HepG2 (cell line): Measurements from ENCODE around the gene PAPOLB. TPM values are rescaled to one million over a fixed set of nuclear protein-coding genes. Genes with fewer than 3 reads are reported as not detected.

Experiments
- ATAC-seq: fragments of 200-7000 bp; cut with Tn5 transposase; 3 replicates; pipeline ENCODE4 v1.9.1; 2020; ENCODE audit warnings: mild to moderate bottlenecking, moderate library complexity
- BruUV-seq: library from RNA; stranded (reverse); fragments of 400-500 nt; replicated peaks from 2 replicates; lab custom pipeline; 2021; lab: Mats Ljungman, UMichigan
- CTCF ChIA-PET: fragments of 300-600 bp; formaldehyde crosslinking; extraction: SDS; loops from one replicate; lab custom pipeline; 2021; ENCODE audit warnings: low total read pairs, inconsistent platforms, low intra/inter-chr PET ratio; lab: Yijun Ruan, JAX
- POLR2A ChIA-PET: fragments of 350-600 bp; sonication (Branson Sonifier 250); formaldehyde crosslinking; loops from one replicate; lab custom pipeline; 2020; ENCODE audit warnings: antibody characterized with exemption, inconsistent platforms; lab: Yijun Ruan, JAX
- DNase-seq: peaks from one replicate; pipeline ENCODE4 v3.0.0-alpha.2; 2015; ENCODE audit warnings: low spot score
- FAIRE-seq: peaks from 3 replicates; lab custom pipeline; 2011; peaks lifted over from hg19 to GRCh38; lab: Jason Lieb, UNC
- H2AFZ ChIP-seq: one replicate; pipeline ENCODE4 v1.6.1; 2011; ENCODE audit warnings: low read length, inconsistent platforms
- H3K27ac ChIP-seq: fragments of 300-600 bp; 3 replicates; pipeline ENCODE4 v1.8.0; 2011; ENCODE audit warnings: mixed run types, mild to moderate bottlenecking, mixed read lengths, low read length, inconsistent platforms; ENCODE audit not compliant: insufficient read depth; ENCODE audit errors: extremely low read length
- H3K27me3 ChIP-seq, 2 experiments: fragments of 200-600 bp in 1 of 2; 2 replicates in 1 of 2; 3 replicates in 1 of 2; pipeline versions ENCODE4 v1.6.0 to v1.8.0; 2011; ENCODE audit warnings: low read length in 2 of 2, mild to moderate bottlenecking in 2 of 2, moderate library complexity in 2 of 2, inconsistent platforms in 1 of 2; ENCODE audit not compliant: insufficient read depth in 2 of 2, control insufficient read depth in 1 of 2
- H3K36me3 ChIP-seq, 2 experiments: fragments of 200-600 bp in 1 of 2; replicated peaks in 1 of 2; 2 replicates in 1 of 2; 3 replicates in 1 of 2; pipeline versions ENCODE4 v1.5.1 to v1.8.0; 2011; ENCODE audit warnings: low read length in 2 of 2, inconsistent platforms in 1 of 2; ENCODE audit not compliant: insufficient read depth in 2 of 2, control insufficient read depth in 1 of 2
- H3K4me1 ChIP-seq: 2 replicates; pipeline ENCODE4 v1.5.1; 2012; ENCODE audit warnings: low read length, inconsistent platforms; ENCODE audit not compliant: insufficient read depth
- H3K4me2 ChIP-seq: 2 replicates; pipeline ENCODE4 v1.6.0; 2011; ENCODE audit warnings: low read depth, low read length, inconsistent platforms
- H3K4me3 ChIP-seq, 3 experiments: fragments of 200-600 bp in 1 of 3; sonication (generic), shearing (Covaris generic) in 1 of 3; replicated peaks in 1 of 3; 2 replicates each; pipeline ENCODE4 v1.5.1; 2011 to 2016; ENCODE audit warnings: low read length in 3 of 3, inconsistent platforms in 2 of 3, low read depth in 2 of 3, mild to moderate bottlenecking in 2 of 3, control low read depth in 1 of 3, mixed read lengths in 1 of 3; ENCODE audit not compliant: insufficient read depth in 1 of 3
- H3K79me2 ChIP-seq: one replicate; pipeline ENCODE4 v1.6.1; 2011; ENCODE audit warnings: low read length, inconsistent platforms; ENCODE audit not compliant: insufficient read depth
- H3K9ac ChIP-seq: 2 replicates; pipeline ENCODE4 v1.6.0; 2011; ENCODE audit warnings: mild to moderate bottlenecking, low read depth, low read length, inconsistent platforms; ENCODE audit not compliant: insufficient read depth
- H3K9me3 ChIP-seq: 2 replicates; pipeline ENCODE4 v1.5.1; 2012; ENCODE audit warnings: mild to moderate bottlenecking, low read length
- H4K20me1 ChIP-seq: 2 replicates; pipeline ENCODE4 v1.6.0; 2011; ENCODE audit warnings: inconsistent platforms, mild to moderate bottlenecking, low read length, moderate library complexity; ENCODE audit not compliant: insufficient read depth
- RAD51 ChIP-seq: fragments of 450-650 bp; IDR thresholded peaks from 2 replicates; pipeline ENCODE4 v1.6.1; 2016; ENCODE audit warnings: borderline replicate concordance
- SOX13 ChIP-seq, 3 experiments: fragments of 450-650 bp in 1 of 3; sonication (generic) in 1 of 3; formaldehyde crosslinking in 1 of 3; IDR thresholded peaks in 2 of 3; conservative IDR thresholded peaks in 1 of 3; 2 replicates each; pipeline versions ENCODE4 v1.5.0 to v1.6.1; 2016 to 2020; ENCODE audit warnings: antibody characterized with exemption in 1 of 3, mild to moderate bottlenecking in 1 of 3, missing compliant biosample characterization in 1 of 3, missing genetic modification reagents in 1 of 3, moderate library complexity in 1 of 3
- ZBTB10 ChIP-seq: sonication (generic); formaldehyde crosslinking; IDR thresholded peaks from 2 replicates; pipeline ENCODE4 v1.4.0; 2020; ENCODE audit warnings: missing genetic modification reagents, borderline replicate concordance
- ZBTB40 ChIP-seq, 2 experiments: fragments of 450-650 bp in 1 of 2; sonication (generic) in 1 of 2; formaldehyde crosslinking in 1 of 2; IDR thresholded peaks; 2 replicates each; pipeline versions ENCODE4 v1.6.1 to v1.8.0; 2016 to 2022; ENCODE audit warnings: antibody characterized with exemption in 1 of 2, mild to moderate bottlenecking in 1 of 2, missing genetic modification reagents in 1 of 2
- ZNF121 ChIP-seq: sonication (generic); formaldehyde crosslinking; IDR thresholded peaks from 2 replicates; pipeline ENCODE4 v1.5.0; 2020; ENCODE audit warnings: mild to moderate bottlenecking, missing genetic modification reagents
- ZNF766 ChIP-seq: sonication (generic); formaldehyde crosslinking; IDR thresholded peaks from 2 replicates; pipeline ENCODE4 v1.5.0; 2020; ENCODE audit warnings: missing genetic modification reagents, borderline replicate concordance
- WGBS: methylation state at CpG from one replicate; pipeline ENCODE4 v1.1.6; 2017; ENCODE audit warnings: low lambda C conversion rate; 5-methylcytosine and 5-hydroxymethylcytosine counted together
- in situ Hi-C: cut with HindIII; loops from 2 replicates; pipeline ENCODE4 v1.10.0; 2017; ENCODE audit warnings: low pct_unique_long_range_greater_than_20kb; ENCODE audit not compliant: extremely low pct_ligation_motif_present
- intact Hi-C: fragments of 100-400 bp; cut with micrococcal nuclease; formaldehyde crosslinking; loops from one replicate; pipeline ENCODE4 v1.10.0; 2022; ENCODE audit not compliant: unreplicated experiment
- polyA plus RNA-seq, 8 experiments: library from polyadenylated mRNA; depleted of rRNA in 3 of 8; stranded (reverse) in 7 of 8; unstranded in 1 of 8; fragments of >200 nt; fragmentation: Illumina TruSeq in 4 of 8; extraction: Trizol in 4 of 8; gene quantifications; 2 replicates each; pipeline versions ENCODE4 v1.2.1 to v1.2.3, GENCODE V29; 2011 to 2016; ENCODE audit warnings: low read depth in 4 of 8, missing spikeins in 1 of 8, mixed read lengths in 1 of 8; ENCODE audit not compliant: insufficient read depth in 1 of 8
- total RNA-seq, 5 experiments: library from RNA; depleted of rRNA; stranded (reverse); fragments of >200 nt; fragmentation: Illumina TruSeq; extraction: Trizol; gene quantifications; 2 replicates each; pipeline ENCODE4 v1.2.3, GENCODE V29; 2016; ENCODE audit warnings: low read depth in 1 of 5
- TF ChIP-seq, protein P1 (sequence below): sonication (generic); formaldehyde crosslinking; conservative IDR thresholded peaks from 2 replicates; pipeline ENCODE4 v1.4.0; 2020; ENCODE audit warnings: mild to moderate bottlenecking, missing genetic modification reagents, moderate library complexity

PAPOLB gene
- total and polyA plus RNA-seq, 2 of the 13 experiments (the other 11 are each of a cell fraction or from before 2014, with no cell fraction given): not detected

DNA sequence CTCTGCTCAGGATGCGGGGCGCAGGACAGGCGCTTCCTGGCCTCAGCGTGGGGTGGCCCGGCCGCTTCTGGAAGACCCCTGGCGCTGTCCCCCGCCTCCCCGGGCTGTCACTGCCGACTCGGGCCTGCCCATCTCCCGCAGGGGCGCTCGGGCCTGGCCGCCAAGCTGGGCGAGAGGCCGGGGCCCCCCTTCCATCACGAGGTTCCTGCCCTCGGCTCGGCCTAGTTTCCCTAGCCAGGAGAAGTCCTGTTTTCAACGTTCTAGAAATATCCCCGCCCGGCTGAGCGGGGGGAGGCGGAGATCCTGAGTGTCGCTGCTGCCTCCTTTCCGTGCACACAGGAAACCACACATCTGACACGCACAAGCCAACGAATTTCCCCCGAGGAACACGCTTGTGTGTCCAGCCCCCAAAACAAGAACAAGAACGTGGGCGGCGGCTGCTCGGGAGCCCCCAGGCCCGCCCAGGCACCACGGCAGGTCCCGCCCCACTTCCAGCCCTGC, 52.7 kb downstream of the PAPOLB start:
- Histone ChIP-seq H3K79me2 (no peaks in the 10 kb centered on the region), H3K36me3 (no peaks in the 10 kb centered on the region), H3K4me3 (no peak overlapping the region), H4K20me1 (no peaks in the 10 kb centered on the region), H3K9ac (no peak overlapping the region), H3K27me3 (peaks cover 9 to 46% of the 10 kb centered on the region in 2 experiments; a peak in 3 of 5 replicates), H3K27ac (no peak overlapping the region), H3K9me3 (no peaks in the 10 kb centered on the region), H2AFZ (no peak overlapping the region), H3K4me1 (peaks cover 5% of the 10 kb centered on the region; the same call in 1 of the 2 replicates), H3K4me2 (no peak overlapping the region)
- BruUV-seq: no TSS peak
- DNase-seq: no peak
- POLR2A ChIA-PET: no interaction called here
- no peak for FAIRE-seq
- in situ Hi-C loops (no loop called here), intact Hi-C loops (no loop called here)
- CTCF ChIA-PET: no interaction called here
- 76% methylated on average over 18 of the region's 38 CpGs for WGBS
- ATAC-seq: no peak
- no peak for TF ChIP-seq SOX13 (IDR thresholded peaks at IDR 0.05)
- no peak for TF ChIP-seq SOX13 (CRISPR knock-in tag; conservative IDR thresholded peaks at IDR 0.05 in 1 of 2, IDR thresholded peaks at IDR 0.05 in 1 of 2)
- no peak for TF ChIP-seq ZNF766 (CRISPR knock-in tag)
- no peak for TF ChIP-seq ZNF121
- no peak for TF ChIP-seq ZBTB40 (IDR thresholded peaks at IDR 0.05)
- no peak for TF ChIP-seq ZBTB40 (CRISPR knock-in tag; IDR thresholded peaks at IDR 0.05)
- TF ChIP-seq RAD51: no peak
- no peak for TF ChIP-seq ZBTB10 (CRISPR knock-in tag)
- TF ChIP-seq, protein P1, sequence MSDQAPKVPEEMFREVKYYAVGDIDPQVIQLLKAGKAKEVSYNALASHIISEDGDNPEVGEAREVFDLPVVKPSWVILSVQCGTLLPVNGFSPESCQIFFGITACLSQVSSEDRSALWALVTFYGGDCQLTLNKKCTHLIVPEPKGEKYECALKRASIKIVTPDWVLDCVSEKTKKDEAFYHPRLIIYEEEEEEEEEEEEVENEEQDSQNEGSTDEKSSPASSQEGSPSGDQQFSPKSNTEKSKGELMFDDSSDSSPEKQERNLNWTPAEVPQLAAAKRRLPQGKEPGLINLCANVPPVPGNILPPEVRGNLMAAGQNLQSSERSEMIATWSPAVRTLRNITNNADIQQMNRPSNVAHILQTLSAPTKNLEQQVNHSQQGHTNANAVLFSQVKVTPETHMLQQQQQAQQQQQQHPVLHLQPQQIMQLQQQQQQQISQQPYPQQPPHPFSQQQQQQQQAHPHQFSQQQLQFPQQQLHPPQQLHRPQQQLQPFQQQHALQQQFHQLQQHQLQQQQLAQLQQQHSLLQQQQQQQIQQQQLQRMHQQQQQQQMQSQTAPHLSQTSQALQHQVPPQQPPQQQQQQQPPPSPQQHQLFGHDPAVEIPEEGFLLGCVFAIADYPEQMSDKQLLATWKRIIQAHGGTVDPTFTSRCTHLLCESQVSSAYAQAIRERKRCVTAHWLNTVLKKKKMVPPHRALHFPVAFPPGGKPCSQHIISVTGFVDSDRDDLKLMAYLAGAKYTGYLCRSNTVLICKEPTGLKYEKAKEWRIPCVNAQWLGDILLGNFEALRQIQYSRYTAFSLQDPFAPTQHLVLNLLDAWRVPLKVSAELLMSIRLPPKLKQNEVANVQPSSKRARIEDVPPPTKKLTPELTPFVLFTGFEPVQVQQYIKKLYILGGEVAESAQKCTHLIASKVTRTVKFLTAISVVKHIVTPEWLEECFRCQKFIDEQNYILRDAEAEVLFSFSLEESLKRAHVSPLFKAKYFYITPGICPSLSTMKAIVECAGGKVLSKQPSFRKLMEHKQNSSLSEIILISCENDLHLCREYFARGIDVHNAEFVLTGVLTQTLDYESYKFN: no peak
